SH-SY5Y (cell line): ENCODE data around the gene MGAT5B.

ENCODE experiments used
- GATA2 ChIP-seq: IDR thresholded peaks from 2 replicates; pipeline ENCODE4 v1.6.1; 2011; ENCODE audit warnings: mild to moderate bottlenecking, low read depth, low read length
- GATA3 ChIP-seq: IDR thresholded peaks from 2 replicates; pipeline ENCODE4 v1.6.1; 2011; ENCODE audit warnings: low read depth, mild to moderate bottlenecking, low read length, moderate library complexity

MGAT5B gene

DNA sequence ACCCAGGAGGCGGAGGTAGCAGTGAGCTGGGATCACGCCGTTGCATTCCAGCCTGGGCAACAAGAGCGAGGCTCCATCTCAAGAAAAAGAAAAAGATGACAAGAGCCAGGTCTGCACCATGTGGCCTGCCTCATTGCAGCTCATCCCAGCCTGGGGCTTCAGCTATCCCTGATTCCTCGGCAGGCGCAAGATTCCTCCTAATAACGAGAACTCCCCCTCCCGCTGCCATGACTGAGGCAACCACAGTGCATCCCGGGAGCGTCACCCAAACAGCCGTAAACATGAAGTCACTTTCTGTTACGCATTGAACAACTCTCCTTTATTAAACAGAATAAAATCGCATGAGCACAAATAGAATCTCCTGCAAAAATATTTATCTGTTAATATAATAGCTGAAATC lies 120.6 kb downstream of the MGAT5B start:
- no peak for TF ChIP-seq GATA2
- TF ChIP-seq GATA3 = no peak

DNA sequence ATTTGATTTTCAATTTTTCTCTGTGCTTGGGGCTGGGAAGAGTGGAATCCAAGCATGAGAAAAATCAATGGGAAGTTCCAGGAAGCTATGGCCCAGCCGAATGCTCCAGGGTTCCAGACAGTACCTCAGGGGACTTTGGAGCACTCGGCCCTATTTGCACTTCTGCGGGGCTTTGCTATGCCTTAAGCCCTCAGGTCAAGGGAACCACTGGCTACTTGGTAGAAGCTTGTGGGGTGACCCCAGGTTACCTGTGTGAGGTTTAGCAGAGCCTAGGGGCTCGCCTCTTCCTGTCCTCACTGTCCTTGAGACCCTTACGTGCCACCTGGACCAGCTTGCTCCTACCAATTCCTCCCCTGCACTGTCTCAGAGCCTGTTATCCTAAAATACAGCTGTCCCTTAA lies 121.3 kb downstream of the MGAT5B start:
- TF ChIP-seq GATA3 (no peak), GATA2 (no peak)

DNA sequence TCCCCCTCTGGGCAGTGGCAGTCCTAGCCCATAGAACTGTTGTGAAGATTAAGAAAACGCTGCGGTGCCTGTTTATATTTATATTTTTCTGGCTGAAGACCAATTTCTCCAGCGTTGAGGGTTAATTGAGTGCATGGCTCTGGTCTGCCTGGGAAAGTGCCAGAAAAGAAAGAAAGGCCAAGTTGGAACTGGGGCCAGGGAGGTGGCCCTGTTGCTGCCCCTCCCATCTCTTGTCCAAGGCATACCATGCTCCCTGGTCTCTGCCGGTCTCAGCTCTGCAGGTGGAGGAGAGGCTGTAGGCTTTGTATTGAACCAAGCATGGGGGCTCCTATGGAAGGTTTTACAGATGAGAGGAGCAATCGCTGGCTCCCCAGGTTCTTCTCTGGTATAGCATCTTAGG lies 124.7 kb downstream of the MGAT5B start:
- TF ChIP-seq GATA2 (no peak), GATA3 (no peak)

DNA sequence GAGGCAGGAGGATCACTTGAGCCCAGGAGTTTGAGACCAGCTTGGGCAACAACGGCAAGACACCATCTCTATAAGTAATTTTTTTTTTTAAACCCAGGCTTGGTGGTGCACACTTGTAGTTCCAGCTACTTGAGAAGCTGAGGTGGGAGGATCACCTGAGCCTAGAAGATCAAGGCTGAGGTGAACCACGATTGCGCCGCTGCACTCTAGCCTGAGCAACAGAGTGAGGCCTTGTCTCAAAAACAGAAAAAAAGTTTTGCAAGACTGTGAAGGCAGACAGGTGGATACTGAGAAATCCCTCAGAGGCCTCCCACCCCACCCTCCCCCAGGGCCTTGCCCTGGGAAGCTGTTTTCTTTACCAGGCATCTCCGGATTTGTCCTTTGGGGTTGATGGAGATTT lies 125.4 kb downstream of the MGAT5B start:
- TF ChIP-seq GATA3 (no peak), GATA2 (no peak)

GRCh38 chr17:76994237-76994637 lies 126.0 kb downstream of the MGAT5B start:
- no peak for TF ChIP-seq GATA3
- no peak for TF ChIP-seq GATA2

GRCh38 chr17:76995387-76996105 lies 127.3 kb downstream of the MGAT5B start:
- TF ChIP-seq GATA3 = no peak
- no peak for TF ChIP-seq GATA2

GRCh38 chr17:76996741-76997694 lies 128.8 kb downstream of the MGAT5B start:
- no peak for TF ChIP-seq GATA3
- no peak for TF ChIP-seq GATA2

DNA sequence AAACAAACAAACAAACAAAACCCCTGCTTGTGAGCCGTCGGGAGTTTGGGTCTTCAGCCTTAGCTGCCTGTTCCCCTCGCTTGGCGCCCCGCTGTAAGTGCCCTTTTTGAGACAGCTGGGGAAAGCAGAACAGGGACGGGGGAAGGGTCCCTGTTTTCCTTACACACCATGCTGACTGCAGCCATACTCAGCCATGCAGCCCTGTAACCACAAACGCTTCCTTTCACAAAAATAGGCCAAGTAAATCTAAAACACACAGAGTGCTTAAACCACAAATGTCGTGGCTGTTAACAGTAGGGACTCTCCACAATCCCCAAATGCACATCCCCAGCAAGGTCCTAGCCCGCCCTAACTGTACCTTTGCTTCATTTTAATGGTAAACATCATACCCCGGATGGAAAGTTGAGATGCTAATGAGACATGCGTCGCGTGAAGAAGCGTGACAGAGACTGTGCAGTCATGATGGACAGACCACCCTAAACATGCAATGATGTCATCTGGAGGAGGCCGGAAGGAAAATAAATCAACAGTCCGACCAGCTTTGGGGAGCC lies 129.9 kb downstream of the MGAT5B start:
- TF ChIP-seq GATA2 (no peak), GATA3 (no peak)

DNA sequence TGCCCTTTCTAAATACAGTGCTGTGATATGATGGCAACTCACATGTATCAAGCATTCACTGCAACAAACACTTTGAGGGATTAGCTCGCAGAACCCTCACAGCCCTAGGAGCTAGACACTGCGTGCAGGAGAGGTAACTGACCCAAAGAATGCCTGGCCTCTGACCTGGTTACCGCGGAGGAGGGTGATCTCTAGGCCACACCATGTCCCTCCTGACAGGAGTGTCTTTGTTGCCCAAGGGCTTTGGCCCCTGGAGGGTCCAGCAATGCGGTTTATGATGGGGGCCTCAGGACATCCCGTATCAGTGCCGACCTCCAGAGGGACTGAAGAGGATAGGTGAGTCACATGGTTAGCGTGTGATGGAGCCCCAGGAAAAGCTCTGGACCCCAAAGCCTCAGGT lies 130.6 kb downstream of the MGAT5B start:
- TF ChIP-seq GATA2 = no peak
- no peak for TF ChIP-seq GATA3
